Measurements from ENCODE around the gene OGFOD3.

The OGFOD3 gene

GRCh38 chr17:82342361-82343079 lies 75.9 kb downstream of the OGFOD3 start:
- Histone ChIP-seq H3K9ac (ENCODE audit: low read length) (no peak overlapping the region), H3K36me3 (ENCODE audit: control insufficient read depth, insufficient read depth, low read length, severe bottlenecking) (no peaks in the 10 kb centered on the region), H3K9me3 (ENCODE audit: control insufficient read depth, low read length) (peaks cover 13% of the 10 kb centered on the region), H3K27me3 (replicated peaks; ENCODE audit: control insufficient read depth, insufficient read depth, low read length) (peaks cover 10% of the 10 kb centered on the region), H3K4me1 (ENCODE audit: control insufficient read depth, insufficient read depth, low read length) (peaks cover 11% of the 10 kb centered on the region), H3K4me3 (ENCODE audit: low read length) (no peak overlapping the region)
- no peak for DNase-seq (ENCODE audit: low read depth)

- Histone ChIP-seq H3K4me1 (ENCODE audit: control insufficient read depth, insufficient read depth, low read length) (peaks cover 17% of the 10 kb centered on the region), H3K4me3 (ENCODE audit: low read length) (peak overlapping the region; percentile 75), H3K27me3 (replicated peaks; ENCODE audit: control insufficient read depth, insufficient read depth, low read length) (peaks cover 10% of the 10 kb centered on the region), H3K9ac (ENCODE audit: low read length) (peak overlapping the region; percentile 62), H3K9me3 (ENCODE audit: control insufficient read depth, low read length) (peaks cover 13% of the 10 kb centered on the region), H3K36me3 (ENCODE audit: control insufficient read depth, insufficient read depth, low read length, severe bottlenecking) (no peaks in the 10 kb centered on the region)
- no peak for DNase-seq (ENCODE audit: low read depth)
Measured at GRCh38 chr17:82339634-82340580, 78.5 kb downstream of the OGFOD3 start.
